Measurements from ENCODE around the gene ZNF532.

- TF ChIP-seq, protein P1, sequence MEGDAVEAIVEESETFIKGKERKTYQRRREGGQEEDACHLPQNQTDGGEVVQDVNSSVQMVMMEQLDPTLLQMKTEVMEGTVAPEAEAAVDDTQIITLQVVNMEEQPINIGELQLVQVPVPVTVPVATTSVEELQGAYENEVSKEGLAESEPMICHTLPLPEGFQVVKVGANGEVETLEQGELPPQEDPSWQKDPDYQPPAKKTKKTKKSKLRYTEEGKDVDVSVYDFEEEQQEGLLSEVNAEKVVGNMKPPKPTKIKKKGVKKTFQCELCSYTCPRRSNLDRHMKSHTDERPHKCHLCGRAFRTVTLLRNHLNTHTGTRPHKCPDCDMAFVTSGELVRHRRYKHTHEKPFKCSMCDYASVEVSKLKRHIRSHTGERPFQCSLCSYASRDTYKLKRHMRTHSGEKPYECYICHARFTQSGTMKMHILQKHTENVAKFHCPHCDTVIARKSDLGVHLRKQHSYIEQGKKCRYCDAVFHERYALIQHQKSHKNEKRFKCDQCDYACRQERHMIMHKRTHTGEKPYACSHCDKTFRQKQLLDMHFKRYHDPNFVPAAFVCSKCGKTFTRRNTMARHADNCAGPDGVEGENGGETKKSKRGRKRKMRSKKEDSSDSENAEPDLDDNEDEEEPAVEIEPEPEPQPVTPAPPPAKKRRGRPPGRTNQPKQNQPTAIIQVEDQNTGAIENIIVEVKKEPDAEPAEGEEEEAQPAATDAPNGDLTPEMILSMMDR (IDR thresholded peaks at IDR 0.05; ENCODE audit: low read depth, low read length), result no peak
- TF ChIP-seq MAX (IDR thresholded peaks at IDR 0.05; ENCODE audit: low read depth, low read length) (no peak), POLR2A (IDR thresholded peaks at IDR 0.05; ENCODE audit: extremely low read depth, insufficient read length) (no peak), MYC (IDR thresholded peaks at IDR 0.05; ENCODE audit: low read depth, low read length) (no peak)
Measured at GRCh38 chr18:58937071-58937886, 72.6 kb downstream of the ZNF532 start.
